GM23338 (cell line): Measurements from ENCODE around the gene LRRC4B. TPM values are rescaled to one million over a fixed set of nuclear protein-coding genes. Genes with fewer than 3 reads are reported as not detected.
A peak's percentile ranks its signal among the peaks of the same experiment; 100 is the strongest.

Source experiments
- ATAC-seq: fragments of 200-7000 bp; cut with Tn5 transposase; 3 replicates; pipeline ENCODE4 v1.9.1; 2020
- DNase-seq: peaks from one replicate; pipeline ENCODE4 v3.0.0-alpha.2; 2015; ENCODE audit warnings: low spot score
- H2AFZ ChIP-seq: fragments of 200-600 bp; sonication (generic); 2 replicates; pipeline ENCODE4 v1.8.0; 2016; ENCODE audit warnings: antibody characterized with exemption, mild to moderate bottlenecking, moderate library complexity
- H3F3A ChIP-seq: fragments of 200-600 bp; sonication (generic); replicated peaks from 2 replicates; pipeline ENCODE4 v1.8.0; 2017; ENCODE audit warnings: antibody characterized with exemption, mixed run types, low read depth
- H3K27ac ChIP-seq: fragments of 200-600 bp; sonication (generic); 2 replicates; pipeline ENCODE4 v1.6.1; 2016; ENCODE audit warnings: low read depth
- H3K27me3 ChIP-seq: fragments of 200-600 bp; sonication (generic); 2 replicates; pipeline ENCODE4 v1.8.0; 2016; ENCODE audit warnings: mild to moderate bottlenecking, mixed run types, moderate library complexity; ENCODE audit not compliant: insufficient read depth
- H3K36me3 ChIP-seq: fragments of 200-600 bp; sonication (generic); 2 replicates; pipeline ENCODE4 v1.8.0; 2016; ENCODE audit warnings: mild to moderate bottlenecking; ENCODE audit not compliant: insufficient read depth
- H3K4me1 ChIP-seq: fragments of 200-600 bp; sonication (generic); 2 replicates; pipeline ENCODE4 v1.8.0; 2016; ENCODE audit warnings: mild to moderate bottlenecking, moderate library complexity; ENCODE audit not compliant: insufficient read depth
- H3K4me2 ChIP-seq: fragments of 200-600 bp; sonication (generic); 2 replicates; pipeline ENCODE4 v1.7.1; 2017; ENCODE audit warnings: mixed run types
- H3K4me3 ChIP-seq: fragments of 200-600 bp; sonication (generic); 2 replicates; pipeline ENCODE4 v1.6.1; 2016; ENCODE audit warnings: mixed run types
- H3K79me2 ChIP-seq: fragments of 200-600 bp; sonication (generic); replicated peaks from 2 replicates; pipeline ENCODE4 v1.8.0; 2017; ENCODE audit warnings: mild to moderate bottlenecking; ENCODE audit not compliant: insufficient read depth
- H3K9me2 ChIP-seq: fragments of 200-600 bp; sonication (generic); 2 replicates; pipeline ENCODE4 v1.8.0; 2017; ENCODE audit not compliant: insufficient read depth
- H4K20me1 ChIP-seq: fragments of 200-600 bp; sonication (generic); replicated peaks from 2 replicates; pipeline ENCODE4 v1.8.0; 2017; ENCODE audit warnings: mild to moderate bottlenecking; ENCODE audit not compliant: insufficient read depth
- H3K27ac Mint-ChIP-seq: 2 replicates; pipeline ENCODE4 v1.8.0; 2020; ENCODE audit warnings: inconsistent platforms, mild to moderate bottlenecking, moderate library complexity, mixed read lengths
- H3K27me3 Mint-ChIP-seq: 3 replicates; pipeline ENCODE4 v1.8.0; 2022; ENCODE audit warnings: low read depth, mild to moderate bottlenecking, moderate library complexity, mixed read lengths, inconsistent platforms; ENCODE audit not compliant: insufficient read depth, poor library complexity
- H3K36me3 Mint-ChIP-seq: 3 replicates; pipeline ENCODE4 v1.8.0; 2021; ENCODE audit warnings: low read depth, mild to moderate bottlenecking, inconsistent platforms, moderate library complexity, mixed read lengths
- H3K4me1 Mint-ChIP-seq: 3 replicates; pipeline ENCODE4 v1.8.0; 2020; ENCODE audit warnings: mild to moderate bottlenecking, inconsistent platforms, mixed read lengths
- H3K4me3 Mint-ChIP-seq: 3 replicates; pipeline ENCODE4 v1.8.0; 2021; ENCODE audit warnings: moderate library complexity, mild to moderate bottlenecking, inconsistent platforms, mixed read lengths
- H3K9me3 Mint-ChIP-seq: 3 replicates; pipeline ENCODE4 v1.8.0; 2020; ENCODE audit warnings: moderate library complexity, mild to moderate bottlenecking, inconsistent platforms, mixed read lengths
- CREB1 ChIP-seq: fragments of 250-450 bp; sonication (Bioruptor Pico); IDR thresholded peaks from 2 replicates; pipeline ENCODE4 v1.5.0; 2020; ENCODE audit warnings: low read depth, mild to moderate bottlenecking, moderate library complexity
- EZH2 ChIP-seq: fragments of 200-600 bp; sonication (generic); IDR thresholded peaks from one replicate; pipeline ENCODE4 v1.8.0; 2017; ENCODE audit warnings: antibody characterized with exemption, mild to moderate bottlenecking, low read depth; ENCODE audit not compliant: unreplicated experiment
- EZH2phosphoT487 ChIP-seq: fragments of 200-600 bp; sonication (generic); IDR thresholded peaks from one replicate; pipeline ENCODE4 v1.8.1; 2018; ENCODE audit warnings: antibody characterized with exemption; ENCODE audit not compliant: unreplicated experiment
- JUNB ChIP-seq: IDR thresholded peaks from one replicate; pipeline ENCODE4 v1.6.1; 2016; ENCODE audit warnings: antibody characterized with exemption; ENCODE audit not compliant: unreplicated experiment
- NANOG ChIP-seq: IDR thresholded peaks from 2 replicates; pipeline ENCODE4 v1.6.1; 2016; ENCODE audit warnings: antibody characterized with exemption, borderline replicate concordance
- POLR2AphosphoS5 ChIP-seq: IDR thresholded peaks from 2 replicates; pipeline ENCODE4 v1.6.1; 2016; ENCODE audit warnings: antibody characterized with exemption, low read depth
- STAT1 ChIP-seq: IDR thresholded peaks from one replicate; pipeline ENCODE4 v1.6.1; 2016; ENCODE audit warnings: antibody characterized with exemption; ENCODE audit not compliant: unreplicated experiment
- ZNF114 ChIP-seq: fragments of 250-450 bp; sonication (Bioruptor Pico); IDR thresholded peaks from 2 replicates; pipeline ENCODE4 v1.5.0; 2020; ENCODE audit warnings: mild to moderate bottlenecking, moderate library complexity
- ZNF331 ChIP-seq: fragments of 250-450 bp; sonication (Bioruptor Pico); IDR thresholded peaks from 2 replicates; pipeline ENCODE4 v1.5.0; 2020; ENCODE audit warnings: low read depth, mild to moderate bottlenecking, moderate library complexity
- polyA plus RNA-seq: library from polyadenylated mRNA; unstranded; fragments of >200 nt; fragmentation: Nextera tagmentation; extraction: Ambion mirVana; gene quantifications from 2 replicates; pipeline ENCODE4 v1.2.1, GENCODE V29; 2016
- total RNA-seq: library from RNA; depleted of rRNA; stranded (reverse); fragments of >200 nt; shearing (Covaris generic); gene quantifications from 2 replicates; pipeline ENCODE4 v1.2.3, GENCODE V29; 2014
- TF ChIP-seq, protein P1 (sequence below), 2 experiments: fragments of 200-600 bp in 1 of 2; sonication (generic) in 1 of 2; conservative IDR thresholded peaks; 2 replicates each; pipeline versions ENCODE4 v1.5.1 to v1.6.1; 2016 to 2017; ENCODE audit warnings: antibody characterized with exemption in 2 of 2, low read depth in 2 of 2, mild to moderate bottlenecking in 2 of 2, moderate library complexity in 1 of 2
- TF ChIP-seq, protein P2 (sequence below): IDR thresholded peaks from one replicate; pipeline ENCODE4 v1.6.1; 2018; ENCODE audit warnings: antibody characterized with exemption; ENCODE audit not compliant: unreplicated experiment
- TF ChIP-seq, protein P3 (sequence below): IDR thresholded peaks from 2 replicates; pipeline ENCODE4 v1.6.1; 2016; ENCODE audit warnings: antibody characterized with exemption
- TF ChIP-seq, protein P4 (sequence below): fragments of 250-450 bp; sonication (Bioruptor Pico); IDR thresholded peaks from 2 replicates; pipeline ENCODE4 v1.5.0; 2020; ENCODE audit warnings: mild to moderate bottlenecking, moderate library complexity

Gene LRRC4B
- total and polyA plus RNA-seq, 2 experiments from 2014 or later, result 2.0 to 13.2 TPM

DNA sequence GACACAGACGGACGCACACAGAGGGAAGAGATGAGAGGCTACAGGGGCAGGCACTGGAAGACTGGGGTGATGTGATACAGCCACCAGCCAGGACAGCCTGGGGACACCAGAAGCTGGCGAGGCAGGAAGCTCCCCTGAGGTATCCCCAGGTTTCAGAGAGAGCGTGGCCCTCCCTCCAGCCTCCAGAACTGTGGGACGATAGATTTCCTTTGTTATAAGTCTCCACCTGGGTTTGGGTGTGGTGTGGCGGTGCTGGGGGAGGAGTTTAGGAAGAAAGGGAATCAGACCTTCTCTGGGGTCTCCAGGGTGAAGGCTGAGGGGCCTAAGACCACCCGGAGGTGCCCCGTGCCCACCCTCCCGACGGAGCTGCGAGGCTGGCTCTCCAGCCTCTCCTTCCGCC is 51.8 kb downstream of the LRRC4B start:
- Histone ChIP-seq H4K20me1 (no peaks in the 10 kb centered on the region), H3K27ac (no peak overlapping the region), H3K36me3 (no peaks in the 10 kb centered on the region), H3K4me2 (peak overlapping the region; percentile 71), H3K4me1 (peaks cover 6% of the 10 kb centered on the region; the same call in 1 of the 2 replicates), H3K79me2 (no peaks in the 10 kb centered on the region), H3K4me3 (peak overlapping the region; percentile 47), H3F3A (no peaks in the 10 kb centered on the region), H2AFZ (peak overlapping the region; percentile 72; the same call in 1 of the 2 replicates), H3K27me3 (peaks cover 12% of the 10 kb centered on the region), H3K9me2 (no peaks in the 10 kb centered on the region)
- Mint-ChIP-seq H3K9me3 (peaks cover 86% of the 10 kb centered on the region), H3K4me1 (no peaks in the 10 kb centered on the region), H3K36me3 (peaks cover 23% of the 10 kb centered on the region), H3K27ac (no peak overlapping the region), H3K27me3 (peaks cover 11% of the 10 kb centered on the region), H3K4me3 (no peak overlapping the region)
- TF ChIP-seq JUNB (no peak), ZNF331 (no peak), NANOG (no peak), EZH2phosphoT487 (no peak), ZNF114 (CRISPR knock-in tag) (no peak), POLR2AphosphoS5 (no peak), CREB1 (CRISPR knock-in tag) (no peak), EZH2 (no peak), STAT1 (no peak)
- TF ChIP-seq, protein P1, sequence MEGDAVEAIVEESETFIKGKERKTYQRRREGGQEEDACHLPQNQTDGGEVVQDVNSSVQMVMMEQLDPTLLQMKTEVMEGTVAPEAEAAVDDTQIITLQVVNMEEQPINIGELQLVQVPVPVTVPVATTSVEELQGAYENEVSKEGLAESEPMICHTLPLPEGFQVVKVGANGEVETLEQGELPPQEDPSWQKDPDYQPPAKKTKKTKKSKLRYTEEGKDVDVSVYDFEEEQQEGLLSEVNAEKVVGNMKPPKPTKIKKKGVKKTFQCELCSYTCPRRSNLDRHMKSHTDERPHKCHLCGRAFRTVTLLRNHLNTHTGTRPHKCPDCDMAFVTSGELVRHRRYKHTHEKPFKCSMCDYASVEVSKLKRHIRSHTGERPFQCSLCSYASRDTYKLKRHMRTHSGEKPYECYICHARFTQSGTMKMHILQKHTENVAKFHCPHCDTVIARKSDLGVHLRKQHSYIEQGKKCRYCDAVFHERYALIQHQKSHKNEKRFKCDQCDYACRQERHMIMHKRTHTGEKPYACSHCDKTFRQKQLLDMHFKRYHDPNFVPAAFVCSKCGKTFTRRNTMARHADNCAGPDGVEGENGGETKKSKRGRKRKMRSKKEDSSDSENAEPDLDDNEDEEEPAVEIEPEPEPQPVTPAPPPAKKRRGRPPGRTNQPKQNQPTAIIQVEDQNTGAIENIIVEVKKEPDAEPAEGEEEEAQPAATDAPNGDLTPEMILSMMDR (conservative IDR thresholded peaks at IDR 0.05; ENCODE audit: low read depth in 2 of 2), result no peak
- TF ChIP-seq, protein P2, sequence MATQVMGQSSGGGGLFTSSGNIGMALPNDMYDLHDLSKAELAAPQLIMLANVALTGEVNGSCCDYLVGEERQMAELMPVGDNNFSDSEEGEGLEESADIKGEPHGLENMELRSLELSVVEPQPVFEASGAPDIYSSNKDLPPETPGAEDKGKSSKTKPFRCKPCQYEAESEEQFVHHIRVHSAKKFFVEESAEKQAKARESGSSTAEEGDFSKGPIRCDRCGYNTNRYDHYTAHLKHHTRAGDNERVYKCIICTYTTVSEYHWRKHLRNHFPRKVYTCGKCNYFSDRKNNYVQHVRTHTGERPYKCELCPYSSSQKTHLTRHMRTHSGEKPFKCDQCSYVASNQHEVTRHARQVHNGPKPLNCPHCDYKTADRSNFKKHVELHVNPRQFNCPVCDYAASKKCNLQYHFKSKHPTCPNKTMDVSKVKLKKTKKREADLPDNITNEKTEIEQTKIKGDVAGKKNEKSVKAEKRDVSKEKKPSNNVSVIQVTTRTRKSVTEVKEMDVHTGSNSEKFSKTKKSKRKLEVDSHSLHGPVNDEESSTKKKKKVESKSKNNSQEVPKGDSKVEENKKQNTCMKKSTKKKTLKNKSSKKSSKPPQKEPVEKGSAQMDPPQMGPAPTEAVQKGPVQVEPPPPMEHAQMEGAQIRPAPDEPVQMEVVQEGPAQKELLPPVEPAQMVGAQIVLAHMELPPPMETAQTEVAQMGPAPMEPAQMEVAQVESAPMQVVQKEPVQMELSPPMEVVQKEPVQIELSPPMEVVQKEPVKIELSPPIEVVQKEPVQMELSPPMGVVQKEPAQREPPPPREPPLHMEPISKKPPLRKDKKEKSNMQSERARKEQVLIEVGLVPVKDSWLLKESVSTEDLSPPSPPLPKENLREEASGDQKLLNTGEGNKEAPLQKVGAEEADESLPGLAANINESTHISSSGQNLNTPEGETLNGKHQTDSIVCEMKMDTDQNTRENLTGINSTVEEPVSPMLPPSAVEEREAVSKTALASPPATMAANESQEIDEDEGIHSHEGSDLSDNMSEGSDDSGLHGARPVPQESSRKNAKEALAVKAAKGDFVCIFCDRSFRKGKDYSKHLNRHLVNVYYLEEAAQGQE, result no peak
- TF ChIP-seq, protein P3, sequence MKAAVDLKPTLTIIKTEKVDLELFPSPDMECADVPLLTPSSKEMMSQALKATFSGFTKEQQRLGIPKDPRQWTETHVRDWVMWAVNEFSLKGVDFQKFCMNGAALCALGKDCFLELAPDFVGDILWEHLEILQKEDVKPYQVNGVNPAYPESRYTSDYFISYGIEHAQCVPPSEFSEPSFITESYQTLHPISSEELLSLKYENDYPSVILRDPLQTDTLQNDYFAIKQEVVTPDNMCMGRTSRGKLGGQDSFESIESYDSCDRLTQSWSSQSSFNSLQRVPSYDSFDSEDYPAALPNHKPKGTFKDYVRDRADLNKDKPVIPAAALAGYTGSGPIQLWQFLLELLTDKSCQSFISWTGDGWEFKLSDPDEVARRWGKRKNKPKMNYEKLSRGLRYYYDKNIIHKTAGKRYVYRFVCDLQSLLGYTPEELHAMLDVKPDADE, result no peak
- TF ChIP-seq, protein P4, sequence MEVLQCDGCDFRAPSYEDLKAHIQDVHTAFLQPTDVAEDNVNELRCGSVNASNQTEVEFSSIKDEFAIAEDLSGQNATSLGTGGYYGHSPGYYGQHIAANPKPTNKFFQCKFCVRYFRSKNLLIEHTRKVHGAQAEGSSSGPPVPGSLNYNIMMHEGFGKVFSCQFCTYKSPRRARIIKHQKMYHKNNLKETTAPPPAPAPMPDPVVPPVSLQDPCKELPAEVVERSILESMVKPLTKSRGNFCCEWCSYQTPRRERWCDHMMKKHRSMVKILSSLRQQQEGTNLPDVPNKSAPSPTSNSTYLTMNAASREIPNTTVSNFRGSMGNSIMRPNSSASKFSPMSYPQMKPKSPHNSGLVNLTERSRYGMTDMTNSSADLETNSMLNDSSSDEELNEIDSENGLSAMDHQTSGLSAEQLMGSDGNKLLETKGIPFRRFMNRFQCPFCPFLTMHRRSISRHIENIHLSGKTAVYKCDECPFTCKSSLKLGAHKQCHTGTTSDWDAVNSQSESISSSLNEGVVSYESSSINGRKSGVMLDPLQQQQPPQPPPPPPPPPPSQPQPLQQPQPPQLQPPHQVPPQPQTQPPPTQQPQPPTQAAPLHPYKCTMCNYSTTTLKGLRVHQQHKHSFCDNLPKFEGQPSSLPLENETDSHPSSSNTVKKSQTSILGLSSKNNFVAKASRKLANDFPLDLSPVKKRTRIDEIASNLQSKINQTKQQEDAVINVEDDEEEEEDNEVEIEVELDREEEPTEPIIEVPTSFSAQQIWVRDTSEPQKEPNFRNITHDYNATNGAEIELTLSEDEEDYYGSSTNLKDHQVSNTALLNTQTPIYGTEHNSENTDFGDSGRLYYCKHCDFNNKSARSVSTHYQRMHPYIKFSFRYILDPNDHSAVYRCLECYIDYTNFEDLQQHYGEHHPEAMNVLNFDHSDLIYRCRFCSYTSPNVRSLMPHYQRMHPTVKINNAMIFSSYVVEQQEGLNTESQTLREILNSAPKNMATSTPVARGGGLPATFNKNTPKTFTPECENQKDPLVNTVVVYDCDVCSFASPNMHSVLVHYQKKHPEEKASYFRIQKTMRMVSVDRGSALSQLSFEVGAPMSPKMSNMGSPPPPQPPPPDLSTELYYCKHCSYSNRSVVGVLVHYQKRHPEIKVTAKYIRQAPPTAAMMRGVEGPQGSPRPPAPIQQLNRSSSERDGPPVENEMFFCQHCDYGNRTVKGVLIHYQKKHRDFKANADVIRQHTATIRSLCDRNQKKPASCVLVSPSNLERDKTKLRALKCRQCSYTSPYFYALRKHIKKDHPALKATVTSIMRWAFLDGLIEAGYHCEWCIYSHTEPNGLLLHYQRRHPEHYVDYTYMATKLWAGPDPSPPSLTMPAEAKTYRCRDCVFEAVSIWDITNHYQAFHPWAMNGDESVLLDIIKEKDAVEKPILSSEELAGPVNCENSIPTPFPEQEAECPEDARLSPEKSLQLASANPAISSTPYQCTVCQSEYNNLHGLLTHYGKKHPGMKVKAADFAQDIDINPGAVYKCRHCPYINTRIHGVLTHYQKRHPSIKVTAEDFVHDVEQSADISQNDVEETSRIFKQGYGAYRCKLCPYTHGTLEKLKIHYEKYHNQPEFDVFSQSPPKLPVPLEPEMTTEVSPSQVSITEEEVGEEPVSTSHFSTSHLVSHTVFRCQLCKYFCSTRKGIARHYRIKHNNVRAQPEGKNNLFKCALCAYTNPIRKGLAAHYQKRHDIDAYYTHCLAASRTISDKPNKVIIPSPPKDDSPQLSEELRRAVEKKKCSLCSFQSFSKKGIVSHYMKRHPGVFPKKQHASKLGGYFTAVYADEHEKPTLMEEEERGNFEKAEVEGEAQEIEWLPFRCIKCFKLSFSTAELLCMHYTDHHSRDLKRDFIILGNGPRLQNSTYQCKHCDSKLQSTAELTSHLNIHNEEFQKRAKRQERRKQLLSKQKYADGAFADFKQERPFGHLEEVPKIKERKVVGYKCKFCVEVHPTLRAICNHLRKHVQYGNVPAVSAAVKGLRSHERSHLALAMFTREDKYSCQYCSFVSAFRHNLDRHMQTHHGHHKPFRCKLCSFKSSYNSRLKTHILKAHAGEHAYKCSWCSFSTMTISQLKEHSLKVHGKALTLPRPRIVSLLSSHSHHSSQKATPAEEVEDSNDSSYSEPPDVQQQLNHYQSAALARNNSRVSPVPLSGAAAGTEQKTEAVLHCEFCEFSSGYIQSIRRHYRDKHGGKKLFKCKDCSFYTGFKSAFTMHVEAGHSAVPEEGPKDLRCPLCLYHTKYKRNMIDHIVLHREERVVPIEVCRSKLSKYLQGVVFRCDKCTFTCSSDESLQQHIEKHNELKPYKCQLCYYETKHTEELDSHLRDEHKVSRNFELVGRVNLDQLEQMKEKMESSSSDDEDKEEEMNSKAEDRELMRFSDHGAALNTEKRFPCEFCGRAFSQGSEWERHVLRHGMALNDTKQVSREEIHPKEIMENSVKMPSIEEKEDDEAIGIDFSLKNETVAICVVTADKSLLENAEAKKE (CRISPR knock-in tag), result no peak
- ATAC-seq (no peak), DNase-seq (peak; percentile 63)
